ENCODE measurements around the gene PRRC2B.

DNA sequence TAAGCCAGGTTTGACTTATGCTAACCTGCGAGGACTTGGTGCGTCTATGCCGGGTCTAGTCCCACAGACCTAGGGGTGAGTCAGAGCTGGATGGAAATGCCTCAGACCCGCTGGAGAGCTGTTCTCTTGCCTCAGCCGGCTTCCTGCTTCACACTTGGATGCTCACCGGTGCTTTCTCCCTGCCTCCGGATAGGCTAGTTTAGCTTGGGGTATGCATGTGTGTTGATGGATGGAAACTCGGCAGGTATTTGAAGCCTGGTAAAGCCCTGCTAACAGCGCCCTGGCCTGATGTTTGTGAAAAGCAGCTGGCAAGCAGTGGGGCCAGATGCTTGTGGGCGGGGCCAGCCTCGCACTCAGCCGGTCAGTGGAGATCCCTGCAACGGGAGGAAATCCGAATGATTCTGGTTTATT, 29.3 kb downstream of the PRRC2B start:
- no peak for TF ChIP-seq CTCF (IDR thresholded peaks at IDR 0.05)
- TF ChIP-seq POLR2A (IDR thresholded peaks at IDR 0.05), result no peak

Measured in right lobe of liver (tissue), 4 donors.